K562 (cell line): ENCODE data around the gene MTTP.

Experiments used
- CREM ChIP-seq: IDR thresholded peaks from 2 replicates; pipeline ENCODE4 v1.6.1; 2014; ENCODE audit warnings: antibody characterized with exemption, low read depth
- EP300 ChIP-seq: IDR thresholded peaks from 2 replicates; pipeline ENCODE4 v1.6.1; 2012; ENCODE audit warnings: low read length, improper control_type of control experiment
- HDAC2 ChIP-seq: fragments of 450-650 bp; IDR thresholded peaks from 2 replicates; pipeline ENCODE4 v1.6.1; 2016; ENCODE audit warnings: mild to moderate bottlenecking
- RAD21 ChIP-seq, 2 experiments: fragments of 250-450 bp in 1 of 2; fragments of 450-650 bp in 1 of 2; sonication (Bioruptor Pico) in 1 of 2; formaldehyde crosslinking in 1 of 2; IDR thresholded peaks in 1 of 2; conservative IDR thresholded peaks in 1 of 2; 2 replicates each; pipeline versions ENCODE4 v1.4.0 to v1.8.0; 2020 to 2022; ENCODE audit warnings: mild to moderate bottlenecking in 2 of 2, moderate library complexity in 1 of 2
- RB1 ChIP-seq: fragments of 450-650 bp; IDR thresholded peaks from 2 replicates; pipeline ENCODE4 v1.6.1; 2017; ENCODE audit warnings: low read depth, mild to moderate bottlenecking
- SMAD2 ChIP-seq: fragments of 150-350 bp; IDR thresholded peaks from 2 replicates; pipeline ENCODE4 v1.6.1; 2014; ENCODE audit warnings: low read depth, mild to moderate bottlenecking, low read length
- TAL1 ChIP-seq: fragments of 450-650 bp; IDR thresholded peaks from 2 replicates; pipeline ENCODE4 v1.6.1; 2016; ENCODE audit warnings: mild to moderate bottlenecking
- TGIF2 ChIP-seq: sonication (generic); formaldehyde crosslinking; IDR thresholded peaks from 2 replicates; pipeline ENCODE4 v1.8.1; 2022; ENCODE audit warnings: mild to moderate bottlenecking, missing genetic modification reagents, moderate library complexity
- ZKSCAN1 ChIP-seq: fragments of 150-350 bp; IDR thresholded peaks from 2 replicates; pipeline ENCODE4 v1.6.1; 2016; ENCODE audit warnings: low read depth, low read length
- ZNF175 ChIP-seq: fragments of 200-800 bp; sonication (Bioruptor generic); IDR thresholded peaks from 2 replicates; pipeline ENCODE4 v1.6.1; 2016; ENCODE audit warnings: low read depth, mild to moderate bottlenecking, missing genetic modification characterization, missing compliant biosample characterization
- TF ChIP-seq, protein P1 (sequence below): sonication (generic); formaldehyde crosslinking; IDR thresholded peaks from 2 replicates; pipeline ENCODE4 v1.8.1; 2023; ENCODE audit warnings: mild to moderate bottlenecking, missing genetic modification reagents

DNA sequence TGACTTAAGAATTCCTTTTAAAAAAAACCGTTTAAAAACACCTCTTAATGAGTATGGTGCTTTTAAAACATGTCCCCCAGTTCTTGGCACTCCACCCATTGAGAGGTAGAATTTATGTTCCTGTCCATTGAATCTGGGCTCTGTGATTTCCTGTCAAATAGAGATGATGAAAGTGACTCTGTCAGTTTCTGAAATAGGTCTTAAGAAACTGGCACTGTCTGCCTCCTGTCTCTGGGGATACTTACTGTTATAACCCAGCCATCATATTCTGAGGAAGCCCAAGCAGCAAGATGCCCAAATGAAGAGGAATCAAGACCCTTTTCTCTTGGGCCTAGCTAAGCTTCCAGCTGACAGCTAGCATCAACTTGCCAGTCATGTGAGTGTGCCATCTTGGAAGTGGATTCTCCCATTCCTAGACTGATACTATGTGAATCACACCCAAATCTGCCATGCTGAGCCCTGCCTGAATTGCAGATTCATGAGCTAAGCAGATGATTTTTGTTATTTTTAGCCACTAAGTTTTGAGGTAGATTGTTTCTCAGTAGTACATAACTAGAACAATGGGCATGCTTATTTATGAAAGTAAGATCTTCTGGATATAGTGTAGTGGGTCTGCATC lies 60.2 kb downstream of the MTTP start:
- no peak for TF ChIP-seq SMAD2
- TF ChIP-seq, protein P1, sequence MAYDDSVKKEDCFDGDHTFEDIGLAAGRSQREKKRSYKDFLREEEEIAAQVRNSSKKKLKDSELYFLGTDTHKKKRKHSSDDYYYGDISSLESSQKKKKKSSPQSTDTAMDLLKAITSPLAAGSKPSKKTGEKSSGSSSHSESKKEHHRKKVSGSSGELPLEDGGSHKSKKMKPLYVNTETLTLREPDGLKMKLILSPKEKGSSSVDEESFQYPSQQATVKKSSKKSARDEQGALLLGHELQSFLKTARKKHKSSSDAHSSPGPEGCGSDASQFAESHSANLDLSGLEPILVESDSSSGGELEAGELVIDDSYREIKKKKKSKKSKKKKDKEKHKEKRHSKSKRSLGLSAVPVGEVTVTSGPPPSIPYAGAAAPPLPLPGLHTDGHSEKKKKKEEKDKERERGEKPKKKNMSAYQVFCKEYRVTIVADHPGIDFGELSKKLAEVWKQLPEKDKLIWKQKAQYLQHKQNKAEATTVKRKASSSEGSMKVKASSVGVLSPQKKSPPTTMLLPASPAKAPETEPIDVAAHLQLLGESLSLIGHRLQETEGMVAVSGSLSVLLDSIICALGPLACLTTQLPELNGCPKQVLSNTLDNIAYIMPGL: no peak
- no peak for TF ChIP-seq RB1
- TF ChIP-seq RAD21 (CRISPR knock-in tag; conservative IDR thresholded peaks at IDR 0.05 in 1 of 2, IDR thresholded peaks at IDR 0.05 in 1 of 2): no peak
- TF ChIP-seq ZKSCAN1: no peak
- TF ChIP-seq CREM: no peak
- TF ChIP-seq EP300: no peak
- TF ChIP-seq TAL1: no peak
- TF ChIP-seq TGIF2 (CRISPR knock-in tag): no peak
- TF ChIP-seq HDAC2: no peak
- TF ChIP-seq ZNF175 (CRISPR knock-in tag): no peak
